Activated CD4-positive, CD25-positive, alpha-beta regulatory T cell treated with anti-CD3 and anti-CD28 coated beads, Interleukin-2, amount 50 U/mL, for 72 hours (primary cell): ENCODE data around the gene PARD3B.

ENCODE experiments used
- DNase-seq: peaks from one replicate; pipeline ENCODE4 v3.0.0; 2021

PARD3B gene

DNA sequence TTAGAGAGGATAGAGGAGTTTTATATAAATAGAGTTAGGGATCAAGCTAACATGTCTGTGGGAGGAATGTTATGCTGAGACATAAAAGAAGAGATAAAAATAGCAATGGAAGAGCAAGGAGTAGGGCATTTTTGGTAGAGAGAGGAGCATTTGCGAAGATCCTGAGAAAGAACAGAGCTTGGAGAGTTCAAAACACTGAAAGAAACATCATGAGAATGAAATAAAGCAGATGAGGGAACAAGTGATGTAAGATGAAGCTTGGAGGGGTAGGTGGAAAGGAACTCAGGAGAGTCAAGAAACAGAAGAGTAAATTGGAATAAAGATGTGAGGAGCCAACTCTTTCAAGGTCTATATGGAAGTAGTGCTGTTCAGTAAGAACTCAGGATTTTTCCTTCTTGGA, 308.6 kb downstream of the PARD3B start:
- DNase-seq = no peak

DNA sequence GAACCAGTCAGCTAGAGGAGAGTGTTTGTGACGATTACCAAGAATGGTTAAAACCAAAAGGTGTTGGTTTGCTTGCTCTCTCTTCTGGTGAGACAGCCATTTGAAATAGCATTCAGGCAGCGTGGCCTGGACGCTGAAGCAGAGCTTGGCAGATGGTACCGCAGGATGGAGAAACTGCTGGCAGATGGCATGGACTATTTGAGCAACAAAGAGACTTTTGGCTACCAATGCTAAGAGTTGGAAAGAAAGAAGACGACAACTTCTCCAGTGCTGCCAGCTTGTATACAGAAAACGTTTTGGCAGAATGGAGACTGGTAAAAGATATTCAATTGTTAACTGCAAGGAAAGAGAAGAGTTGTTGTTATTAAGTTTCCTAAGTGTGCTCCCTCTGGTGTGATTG, 315.0 kb downstream of the PARD3B start:
- no peak for DNase-seq

DNA sequence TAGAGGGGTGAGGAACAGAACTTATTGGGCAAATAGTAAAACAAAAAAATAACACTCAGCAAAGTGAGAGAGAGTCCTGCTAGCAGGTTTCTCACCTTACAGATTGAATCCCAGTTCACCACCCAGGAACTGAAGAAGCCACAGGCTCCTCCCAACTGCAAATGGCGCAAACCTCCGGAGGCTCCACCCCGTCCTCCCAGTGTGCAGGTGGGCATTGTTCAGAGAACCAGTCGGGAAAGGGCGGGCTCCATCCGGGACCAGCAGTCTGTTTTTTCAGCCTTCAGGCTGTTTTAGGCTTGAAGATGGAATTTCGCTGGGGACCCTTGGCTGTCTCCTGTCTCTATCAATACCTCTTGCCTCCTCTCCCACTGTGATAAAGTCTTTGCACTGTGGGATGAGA, 317.5 kb downstream of the PARD3B start:
- DNase-seq = no peak

DNA sequence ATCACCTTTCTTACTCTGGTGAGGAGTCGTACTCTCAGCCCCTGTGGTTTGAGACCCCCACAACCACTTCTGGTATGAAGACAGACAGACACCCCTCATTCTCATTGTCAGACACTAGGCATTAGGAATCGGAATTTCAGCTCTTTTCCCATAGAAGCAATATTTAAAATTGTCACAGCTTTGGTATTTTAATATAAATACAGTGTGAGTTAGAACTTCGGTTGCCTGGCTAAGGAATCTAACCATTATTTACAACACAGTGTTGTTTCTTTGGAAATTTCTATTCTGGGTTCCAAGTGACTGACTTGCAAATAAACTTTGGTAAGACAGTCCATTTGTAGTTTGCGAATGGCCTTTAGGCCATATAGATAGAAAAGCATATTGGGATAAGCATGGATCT, 318.1 kb downstream of the PARD3B start:
- DNase-seq = no peak

DNA sequence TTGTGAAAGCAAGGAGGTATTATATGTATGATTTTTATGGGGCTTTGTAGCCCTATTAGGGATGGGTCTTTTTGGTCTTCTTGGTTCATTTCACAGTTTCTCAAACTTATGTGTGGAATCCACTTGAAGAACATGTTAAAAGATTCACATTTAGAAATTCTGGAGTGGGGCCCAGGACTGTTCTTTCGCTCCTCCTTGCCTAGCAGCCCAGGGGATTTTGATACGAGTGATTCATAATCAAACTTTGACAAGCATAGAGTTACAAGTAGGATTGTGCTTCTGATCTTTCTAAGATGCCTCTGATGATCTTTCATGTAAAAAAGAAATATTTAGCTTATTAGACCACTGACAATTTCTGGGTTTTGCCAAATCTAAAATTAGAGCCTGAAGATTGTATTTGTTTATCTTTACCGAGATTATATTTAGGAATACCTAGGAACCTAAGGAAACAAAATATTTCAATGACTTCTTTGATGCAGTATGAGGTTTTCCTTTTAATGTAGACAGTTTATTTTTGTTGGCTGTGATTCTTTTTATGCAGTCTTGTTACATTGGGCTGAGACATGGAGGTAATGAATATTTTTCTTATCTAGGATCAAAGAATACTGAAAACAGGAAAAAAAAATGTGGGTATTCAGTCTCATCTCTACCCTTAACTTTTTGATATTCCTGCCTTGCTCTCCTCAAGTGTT, 324.0 kb downstream of the PARD3B start:
- no peak for DNase-seq

DNA sequence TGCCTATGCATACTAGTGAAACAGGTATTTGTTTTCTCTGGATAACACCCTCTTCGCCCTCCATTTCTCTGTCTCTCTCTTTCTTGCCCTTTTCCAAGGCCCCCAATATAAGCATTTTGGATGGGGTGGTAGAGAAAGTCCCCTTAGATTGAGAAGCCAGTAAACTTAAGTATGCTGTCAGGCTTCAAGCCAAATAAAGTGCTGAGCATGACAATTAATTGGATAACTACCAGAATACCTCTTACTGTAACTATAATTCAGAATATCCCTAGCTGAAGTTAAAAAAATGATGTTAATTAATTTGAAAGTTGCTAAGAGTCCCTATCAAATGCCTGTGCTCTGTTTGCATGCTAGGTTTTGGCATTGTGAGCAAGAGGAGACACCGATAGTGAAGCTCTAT, 324.8 kb downstream of the PARD3B start:
- DNase-seq = no peak

DNA sequence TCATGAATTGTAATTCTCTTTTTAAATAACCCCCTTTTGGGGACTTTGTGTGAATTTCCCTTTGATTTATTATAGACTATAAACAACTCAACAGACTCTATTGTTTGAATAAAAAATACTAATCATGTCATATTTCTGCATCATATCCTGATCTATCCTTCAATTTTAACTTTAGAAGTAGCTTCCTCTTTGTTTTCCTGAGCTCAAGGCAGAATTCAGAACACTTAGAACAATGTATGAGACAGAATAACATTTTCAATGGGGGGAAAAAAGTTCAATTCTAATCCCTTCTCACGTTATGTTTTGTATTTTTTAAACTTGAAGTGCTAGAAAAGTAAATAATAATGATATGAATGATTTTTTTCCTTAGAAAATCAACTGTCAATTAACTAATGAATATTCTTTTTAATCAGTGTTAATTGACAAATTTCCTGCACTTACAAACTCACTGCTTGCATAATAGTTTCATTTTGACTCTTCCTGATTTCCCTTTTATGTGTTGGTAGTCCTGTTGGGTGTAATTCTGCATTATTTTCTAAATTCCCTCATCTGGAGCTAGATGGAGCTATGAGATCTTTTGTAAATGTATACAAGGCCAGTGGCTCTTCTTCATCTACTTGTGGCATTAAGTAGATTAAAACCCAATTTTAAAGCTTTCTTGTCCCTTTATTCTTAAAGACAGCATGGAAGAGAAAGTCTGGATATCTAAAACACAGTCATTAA, 326.1 kb downstream of the PARD3B start:
- no peak for DNase-seq

DNA sequence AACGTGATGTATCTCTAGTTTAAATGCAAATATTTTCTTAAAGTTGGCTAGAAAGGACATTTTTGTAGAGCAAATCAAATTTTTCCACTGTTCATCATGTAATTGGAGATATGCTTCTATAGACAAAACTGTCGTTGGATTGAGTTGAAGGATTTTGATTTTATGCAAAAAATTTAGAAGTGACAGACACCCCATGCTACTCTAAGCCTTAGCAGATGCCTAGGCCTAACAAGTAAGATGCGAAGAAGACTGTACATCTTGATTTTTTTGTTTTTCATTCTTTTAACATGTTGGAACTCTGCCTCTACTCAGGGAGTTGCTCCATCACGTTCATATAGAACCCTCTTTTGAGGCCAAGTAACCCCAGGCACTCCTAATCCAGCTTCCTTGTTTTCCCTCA, 331.0 kb downstream of the PARD3B start:
- no peak for DNase-seq

DNA sequence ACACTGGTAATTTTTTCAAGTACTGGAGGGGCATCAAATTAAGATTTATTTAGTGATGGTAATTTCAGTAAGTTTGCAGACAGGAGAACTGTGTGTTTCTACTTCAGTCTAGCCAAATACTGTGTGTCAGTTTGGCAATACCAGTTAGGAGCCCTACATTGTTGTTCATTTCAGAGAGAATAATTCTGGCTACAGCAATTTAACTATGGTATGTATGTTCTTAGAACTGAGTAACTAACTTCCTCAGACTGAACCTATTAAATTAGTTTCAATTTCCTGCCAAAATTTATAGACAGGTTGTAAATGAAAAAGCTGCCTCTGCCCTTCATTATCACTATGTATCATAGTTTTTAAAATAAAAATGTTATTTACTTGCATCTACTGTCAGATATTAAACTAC, 332.4 kb downstream of the PARD3B start:
- DNase-seq = no peak

DNA sequence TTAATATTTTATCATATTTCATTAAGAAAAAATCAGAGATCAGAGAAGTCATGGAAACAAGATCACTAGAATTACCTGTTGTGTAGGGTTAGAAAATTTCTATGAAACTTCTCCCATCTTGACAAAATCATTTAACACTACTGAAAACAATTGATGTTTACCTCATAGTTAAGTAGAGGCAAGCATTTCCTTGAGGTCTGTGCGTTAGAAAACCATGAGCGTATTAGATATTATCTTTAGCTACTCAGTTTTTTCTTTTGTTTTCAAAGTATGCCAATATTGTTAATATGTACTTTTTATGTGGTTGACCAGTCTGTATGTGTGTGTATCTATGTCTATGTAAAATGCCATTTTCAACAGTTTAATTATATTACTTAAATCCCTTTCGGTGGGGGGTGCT, 335.7 kb downstream of the PARD3B start:
- DNase-seq = no peak

DNA sequence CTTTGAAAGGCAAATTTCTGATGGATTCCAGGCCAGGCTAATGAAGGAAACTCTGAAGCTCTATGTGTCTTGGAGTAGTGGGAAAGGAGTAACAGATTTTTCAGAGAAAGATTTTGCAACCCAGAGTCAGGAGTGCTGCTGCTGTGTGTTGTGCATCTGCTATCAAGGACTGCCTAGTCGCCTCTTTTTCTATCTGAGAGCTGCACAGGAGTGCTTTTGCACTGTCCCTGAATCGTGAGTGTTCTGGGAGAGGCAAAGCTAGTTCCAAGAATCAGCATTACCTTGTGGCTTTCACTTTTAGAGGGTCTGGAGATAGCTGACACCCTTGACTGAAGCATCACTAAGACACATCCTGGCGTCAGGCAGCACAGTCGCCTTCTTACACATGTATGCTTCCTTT, 336.4 kb downstream of the PARD3B start:
- no peak for DNase-seq

DNA sequence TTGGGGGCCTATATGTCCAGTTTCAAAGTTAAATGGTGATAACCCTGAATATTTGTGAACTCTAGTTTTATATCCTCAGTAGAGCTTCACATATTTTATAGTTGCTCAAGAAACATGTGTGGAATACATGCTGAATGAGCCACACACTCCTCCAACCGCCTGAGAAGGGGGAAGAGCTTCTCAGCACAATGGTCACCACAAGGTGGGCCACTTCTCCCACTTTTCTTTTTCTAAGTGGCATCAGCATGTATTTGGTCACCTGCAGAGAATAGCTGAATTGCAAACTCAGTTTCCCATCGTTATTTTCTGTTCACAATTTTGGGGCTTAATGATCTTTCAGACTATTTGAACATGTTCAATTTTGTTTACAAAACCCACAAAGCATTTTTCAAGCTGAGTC, 340.5 kb downstream of the PARD3B start:
- no peak for DNase-seq

DNA sequence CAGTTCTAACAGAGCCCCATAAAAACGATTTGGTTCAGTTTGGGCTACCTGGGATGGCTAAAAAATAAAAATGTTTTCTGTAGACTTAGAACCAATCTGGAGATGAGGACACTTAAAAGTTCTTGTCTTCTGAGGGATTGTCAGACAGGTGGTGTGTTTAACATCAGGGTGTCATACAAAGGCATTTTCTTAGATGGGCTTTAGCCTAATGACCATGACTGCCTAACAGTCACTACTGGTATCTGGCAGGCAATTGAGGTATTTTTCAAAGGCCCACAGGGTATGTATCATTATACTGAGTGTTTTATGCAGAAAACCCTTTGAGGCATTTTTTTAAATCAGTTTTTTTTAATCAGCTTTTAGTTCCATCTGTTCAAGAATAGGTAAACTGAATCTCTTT, 341.4 kb downstream of the PARD3B start:
- DNase-seq = no peak

DNA sequence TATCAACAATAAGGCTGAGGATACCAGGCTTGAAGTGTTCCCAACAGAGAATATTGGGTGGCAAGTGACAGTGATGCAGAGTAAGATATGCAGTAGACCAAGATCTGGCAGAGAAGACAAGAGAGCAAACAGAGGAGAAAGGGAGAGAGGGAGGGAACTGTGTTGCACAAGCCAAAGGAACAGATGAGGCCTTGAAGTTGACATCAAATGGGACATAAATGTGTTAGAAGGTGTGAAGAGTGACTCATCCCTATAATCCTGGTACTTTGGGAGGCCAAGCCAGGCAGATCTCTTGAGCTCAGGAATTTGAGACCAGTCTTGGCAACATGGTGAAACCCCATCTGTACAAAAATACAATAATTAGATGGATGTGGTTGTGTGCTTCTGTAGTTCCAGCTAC, 342.9 kb downstream of the PARD3B start:
- DNase-seq = no peak

DNA sequence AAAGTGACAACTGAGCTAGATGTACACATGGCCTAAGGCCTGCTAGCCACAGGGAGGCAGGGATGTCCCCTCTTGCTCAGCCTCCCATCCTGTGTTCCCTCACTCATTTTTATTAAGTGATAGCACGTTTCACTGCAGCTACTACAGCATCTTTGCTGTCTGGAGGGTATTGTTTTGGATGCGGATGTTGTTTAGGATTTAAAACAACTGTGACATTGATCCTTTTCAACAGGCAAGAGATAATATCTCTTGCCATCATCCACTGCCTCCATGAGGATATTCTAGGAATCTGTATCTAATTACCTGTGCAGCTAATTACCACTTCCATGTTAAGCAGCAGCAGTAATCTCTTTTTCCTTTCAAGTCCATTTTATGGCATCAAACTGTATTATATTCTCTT, 345.4 kb downstream of the PARD3B start:
- DNase-seq = no peak

DNA sequence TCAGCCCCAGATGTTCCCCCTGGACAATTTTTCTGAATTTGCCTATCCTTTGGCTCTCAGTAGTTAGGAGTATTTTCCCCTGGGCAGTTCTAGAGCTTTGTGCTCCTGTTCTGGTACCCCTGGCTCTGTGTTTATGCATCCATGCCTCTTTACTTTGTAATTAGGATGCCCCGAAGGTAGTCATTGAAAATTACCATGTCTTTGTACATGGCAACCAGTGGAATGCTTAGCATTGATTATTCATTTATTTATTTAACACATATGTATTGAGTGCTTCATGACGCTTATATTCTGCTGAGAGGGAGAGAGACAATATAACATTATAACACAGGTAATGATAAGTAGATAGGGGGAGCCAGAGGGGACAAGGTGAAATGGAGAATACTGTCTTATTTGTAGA, 346.5 kb downstream of the PARD3B start:
- no peak for DNase-seq

DNA sequence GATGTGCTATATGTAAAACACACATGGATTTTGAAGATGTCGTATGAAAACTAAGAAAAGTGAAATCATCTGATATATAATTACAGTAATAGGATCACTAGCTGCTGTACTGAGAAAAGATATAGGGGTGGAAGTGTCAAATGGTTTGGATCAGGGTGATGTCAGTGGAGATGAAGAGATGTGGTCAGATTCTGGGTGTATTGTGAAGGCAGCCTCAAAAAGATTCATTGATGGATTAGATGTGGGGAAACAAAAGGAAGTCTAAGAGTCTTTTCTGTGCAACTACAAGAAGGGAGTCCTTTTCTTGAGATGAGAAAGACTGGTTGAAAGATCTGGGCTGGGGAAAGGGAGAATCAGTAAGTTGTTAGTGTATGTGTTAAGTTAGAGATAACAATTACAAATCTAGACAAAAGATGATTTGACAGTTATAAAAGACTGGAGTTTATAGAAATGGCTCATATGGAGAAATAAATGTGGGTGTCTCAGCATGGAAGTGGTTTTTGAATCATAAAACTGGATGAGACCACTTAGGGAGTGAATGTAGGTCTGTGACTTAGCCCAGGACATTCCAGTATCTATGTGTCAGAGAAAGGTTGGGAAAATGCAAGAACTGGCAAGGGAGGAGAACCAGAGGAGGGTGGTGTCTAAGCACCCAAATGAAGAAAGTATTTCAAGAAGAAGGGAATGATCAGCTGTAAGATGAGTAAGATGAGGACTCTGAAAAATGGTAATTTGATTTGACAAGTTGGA, 347.4 kb downstream of the PARD3B start:
- DNase-seq = no peak

DNA sequence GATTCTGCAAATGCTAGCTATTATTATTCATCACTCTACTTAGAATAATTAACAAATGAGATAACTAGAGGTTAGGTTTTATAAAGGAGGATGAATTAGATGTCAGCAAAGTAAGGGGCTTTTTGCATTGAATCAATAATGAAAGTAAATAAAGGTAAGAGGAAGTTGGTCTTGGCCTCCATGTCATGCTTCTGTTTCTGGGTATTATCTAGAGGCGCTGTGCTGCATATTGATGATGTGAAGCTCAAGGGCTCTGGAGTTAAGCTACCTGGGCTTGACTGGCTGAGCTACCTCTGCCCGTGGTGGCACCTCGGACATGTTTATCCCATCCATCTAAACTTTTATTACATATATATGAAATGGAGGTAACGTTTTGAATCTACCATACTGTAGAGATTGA, 350.9 kb downstream of the PARD3B start:
- DNase-seq = no peak

DNA sequence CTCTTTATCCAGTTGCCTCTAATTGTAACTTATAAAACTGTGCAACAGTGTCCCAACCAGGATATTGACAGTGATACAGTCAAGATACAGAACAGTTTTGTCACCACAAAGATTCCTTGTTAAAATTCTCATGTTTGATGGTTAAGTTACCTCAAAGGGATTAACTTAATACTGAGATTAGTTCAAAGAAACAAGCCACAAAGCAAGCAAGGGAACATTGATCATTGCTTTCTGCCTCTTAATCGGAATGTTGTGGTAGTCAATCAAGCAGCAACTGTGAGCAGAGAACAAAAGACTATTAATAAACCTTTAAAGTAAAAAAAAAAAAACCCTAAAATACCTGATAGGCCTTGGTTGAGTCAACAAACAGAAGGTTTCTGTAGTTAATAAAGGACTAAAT, 352.3 kb downstream of the PARD3B start:
- DNase-seq = no peak

DNA sequence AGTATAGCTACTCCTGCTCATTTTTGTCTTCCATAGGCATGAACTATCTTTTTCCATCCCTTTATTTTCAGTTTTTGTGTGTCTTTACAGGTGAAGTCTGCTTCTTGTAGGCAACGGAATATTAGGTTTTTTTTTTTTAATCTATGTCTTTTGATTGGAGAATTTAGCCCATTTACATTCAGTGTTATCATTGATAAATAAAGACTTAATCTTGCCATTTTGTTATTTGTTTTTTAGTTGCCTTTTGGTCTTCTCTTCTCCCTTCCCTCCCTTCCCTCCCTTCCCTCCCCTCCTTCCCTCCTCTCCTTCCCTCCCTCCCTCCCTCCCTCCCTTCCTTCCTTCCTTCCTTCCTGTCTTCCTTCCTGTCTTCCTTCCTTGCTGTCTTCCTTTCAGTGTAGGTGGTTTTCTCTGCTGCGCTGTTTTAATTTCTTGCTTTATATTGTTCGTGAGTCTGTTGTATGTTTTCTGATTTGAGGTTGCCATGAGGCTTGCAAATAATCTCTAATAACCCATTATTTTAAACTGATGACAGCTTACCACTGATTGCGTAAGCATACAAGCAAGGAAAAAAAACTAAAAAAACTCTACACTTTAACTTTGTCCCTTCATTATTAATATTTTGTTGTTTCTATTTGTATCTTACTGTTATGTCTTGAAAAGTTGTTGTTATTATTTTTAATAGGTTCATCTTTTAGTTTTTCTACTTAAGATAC, 353.8 kb downstream of the PARD3B start:
- DNase-seq = no peak

DNA sequence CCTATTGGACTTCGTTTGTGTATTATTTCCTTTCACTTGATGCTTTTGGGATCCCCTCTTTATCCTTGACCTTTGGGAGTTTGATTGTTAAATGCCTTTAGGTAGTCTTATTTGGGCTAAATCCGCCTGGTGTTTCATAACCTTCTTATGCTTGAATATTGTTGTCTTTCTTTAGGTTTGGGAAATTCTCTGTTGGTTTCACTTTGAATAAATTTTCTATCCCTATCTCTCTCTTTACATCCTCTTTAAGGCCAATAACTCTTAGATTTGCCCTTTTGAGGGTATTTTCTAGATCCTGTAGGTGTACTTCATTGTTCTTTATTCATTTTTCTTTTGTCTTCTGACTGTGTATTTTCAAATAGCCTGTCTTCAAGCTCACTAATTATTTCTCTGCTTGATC, 354.7 kb downstream of the PARD3B start:
- no peak for DNase-seq

DNA sequence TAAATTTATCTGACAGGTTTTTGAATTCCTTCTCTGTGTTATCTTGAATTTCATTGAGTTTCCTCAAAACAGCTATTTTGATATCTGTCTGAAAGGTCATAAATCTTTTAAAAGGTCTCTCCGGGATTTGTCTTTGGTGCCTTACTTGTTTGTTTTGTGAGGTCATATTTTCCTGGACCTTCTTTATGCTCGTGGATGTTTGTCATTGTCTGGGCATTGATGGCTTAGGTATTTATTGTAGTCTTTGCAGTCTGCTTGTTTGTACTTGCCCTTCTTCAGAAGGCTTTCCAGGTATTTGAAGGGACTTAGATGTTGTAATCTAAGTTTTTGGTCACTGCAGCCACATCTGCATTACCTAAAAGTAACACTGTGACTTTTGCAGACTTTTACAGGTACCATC, 355.2 kb downstream of the PARD3B start:
- no peak for DNase-seq

DNA sequence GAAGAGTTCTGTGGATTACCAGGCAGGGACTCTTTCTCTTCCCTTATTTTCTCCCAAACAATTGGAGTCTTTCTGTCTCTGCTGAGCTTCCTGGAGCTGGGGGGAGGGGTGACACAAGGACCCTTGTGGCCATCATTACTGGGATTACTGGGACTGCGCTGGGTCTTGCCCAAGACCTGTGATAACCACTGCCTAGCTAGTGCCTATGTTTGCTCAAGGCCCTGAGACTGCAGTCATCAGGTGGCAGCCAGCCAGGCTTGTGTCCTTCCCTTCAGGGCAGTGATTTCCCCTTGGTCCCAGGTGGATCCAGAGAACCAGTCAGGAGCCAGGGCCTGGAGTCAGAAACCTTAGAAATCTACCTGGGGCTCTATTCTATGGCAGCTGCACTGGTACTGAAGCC, 355.6 kb downstream of the PARD3B start:
- DNase-seq = no peak

DNA sequence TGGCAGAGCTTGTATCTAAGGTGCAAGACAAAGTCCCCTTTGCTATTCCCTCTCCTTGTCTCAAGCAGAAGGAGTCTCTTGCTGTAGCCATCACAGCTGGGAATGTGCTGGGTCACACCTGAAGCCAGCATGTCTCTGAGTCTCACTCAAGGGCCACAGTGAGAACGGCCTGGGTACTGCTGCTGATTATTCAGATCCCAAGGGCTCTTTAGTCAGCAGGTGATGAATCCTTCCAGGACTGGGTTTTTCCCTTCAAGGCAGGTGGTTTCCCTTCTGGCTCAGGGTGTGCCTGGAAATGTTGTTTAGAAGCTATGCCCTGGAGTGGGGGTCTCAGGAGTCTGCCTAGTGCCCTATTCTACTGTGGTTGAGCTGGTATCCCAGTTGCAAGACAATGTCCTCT, 356.3 kb downstream of the PARD3B start:
- no peak for DNase-seq
